Inflammatory macrophage treated with lipopolysaccharide for 4 hours (primary cell): ENCODE results near the gene L3MBTL3.
A peak's percentile ranks its signal among the peaks of the same experiment; 100 is the strongest.

ENCODE experiments used
- DNase-seq: peaks from one replicate; pipeline ENCODE4 v3.0.0-alpha.2; 2020

L3MBTL3 gene

DNA sequence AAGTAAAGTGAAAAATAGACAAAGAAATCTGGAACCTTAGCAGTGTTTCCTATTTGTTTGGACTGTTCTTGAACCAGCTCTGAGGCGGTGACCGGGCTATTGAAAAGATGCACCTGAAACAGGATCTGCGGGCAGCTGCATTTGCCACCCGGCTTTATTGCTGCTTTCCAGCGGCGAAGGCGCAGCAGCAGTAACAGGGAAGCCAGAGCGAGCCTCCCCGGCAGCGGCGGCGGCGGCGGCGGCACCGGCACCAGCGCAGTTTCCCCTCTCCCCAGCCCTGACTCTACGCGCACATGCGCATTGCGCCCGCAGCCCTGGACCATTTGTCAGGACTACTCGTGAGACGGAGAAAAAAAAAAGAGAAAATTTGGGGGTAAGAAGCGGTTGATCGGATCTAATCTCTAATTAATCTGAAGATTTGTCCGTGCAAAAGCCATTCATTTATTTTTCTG lies at the start of gene L3MBTL3:
L3MBTL3 (plus strand) TSS at position 290 of the 452 bp plus-strand sequence. CDS start 24,119 bp downstream, outside the sequence.
- peak; percentile 81 for DNase-seq

- no peak for DNase-seq
These were observed 49.3 kb upstream of the L3MBTL3 start for GRCh38 chr6:129969064-129969463.

DNA sequence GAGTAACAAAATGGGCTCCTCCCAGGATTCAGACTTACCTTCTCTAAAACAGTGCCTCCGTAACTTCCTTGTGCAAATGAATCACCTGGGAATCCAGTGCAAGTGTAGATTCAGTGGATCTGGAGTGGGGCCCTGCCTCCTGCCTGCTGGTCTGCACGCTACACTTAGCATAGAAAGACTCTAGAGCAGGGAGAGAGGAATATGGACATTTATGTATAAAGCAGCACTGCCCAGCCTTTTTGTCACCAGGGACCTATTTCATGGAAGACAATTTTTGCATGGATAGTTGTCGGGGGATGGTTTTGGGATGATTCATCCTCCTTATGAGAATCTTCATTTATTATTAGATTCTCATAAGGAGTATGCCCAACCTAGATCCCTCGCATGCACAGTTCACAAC lies 42.3 kb upstream of the L3MBTL3 start:
- no peak for DNase-seq

- no peak for DNase-seq
These were observed 40.0 kb upstream of the L3MBTL3 start for GRCh38 chr6:129978148-129978916.

DNA sequence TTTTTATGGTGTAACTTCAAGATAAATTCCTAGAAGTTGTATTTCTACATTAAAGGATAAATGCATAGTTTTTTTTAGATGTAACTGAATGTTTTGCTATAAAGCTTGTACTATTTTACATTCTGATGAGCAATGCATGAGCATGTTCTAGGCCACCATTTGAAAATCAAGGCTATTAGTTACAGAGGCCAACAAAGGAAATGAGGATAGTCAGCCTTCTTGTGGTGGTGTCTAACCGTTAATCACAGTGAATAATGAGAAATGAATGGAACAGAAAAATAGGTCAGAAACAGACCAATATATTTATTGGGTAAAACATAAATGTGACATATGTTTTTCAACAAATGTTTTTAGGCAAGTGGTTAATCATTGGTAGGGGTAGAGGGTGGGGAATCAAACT lies 37.6 kb upstream of the L3MBTL3 start:
- no peak for DNase-seq

DNA sequence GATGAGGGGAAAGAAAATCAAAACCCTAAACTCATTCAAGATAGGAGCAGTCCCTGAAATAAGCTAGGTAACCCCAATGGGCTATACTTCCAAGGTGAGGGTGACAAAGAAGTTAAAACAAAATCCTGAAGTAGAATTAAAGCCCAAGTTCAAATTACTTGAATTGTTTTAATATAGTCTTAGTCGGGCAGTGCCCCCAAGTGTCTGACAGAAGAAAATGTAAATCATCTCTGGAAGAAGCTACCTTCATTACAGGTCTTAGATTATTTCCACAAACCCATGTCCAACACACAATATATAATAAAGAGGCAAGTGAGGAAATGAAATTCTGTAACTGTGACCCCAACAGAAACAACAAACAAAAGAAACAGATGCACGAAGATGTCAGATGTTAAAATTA lies 36.8 kb upstream of the L3MBTL3 start:
- no peak for DNase-seq

DNA sequence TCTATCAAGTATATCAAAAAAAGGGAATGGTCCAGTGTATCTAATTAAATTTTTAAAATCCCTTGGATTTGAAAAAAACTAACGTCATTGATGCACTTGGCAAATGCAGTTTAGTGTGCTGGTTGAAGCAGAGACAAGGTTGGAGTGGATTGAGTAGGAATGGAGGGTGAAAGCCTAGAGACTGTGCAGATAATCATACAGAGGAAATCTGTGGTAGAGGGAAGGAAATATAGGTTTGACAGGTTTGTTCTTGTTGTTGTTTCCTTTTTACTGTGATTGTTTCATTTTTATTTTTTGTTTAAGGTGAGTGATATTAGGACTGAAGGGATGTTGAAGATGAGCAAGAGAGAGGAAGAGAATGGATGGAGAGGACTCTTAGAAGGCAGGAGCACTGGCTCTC lies 29.0 kb upstream of the L3MBTL3 start:
- DNase-seq: no peak

DNA sequence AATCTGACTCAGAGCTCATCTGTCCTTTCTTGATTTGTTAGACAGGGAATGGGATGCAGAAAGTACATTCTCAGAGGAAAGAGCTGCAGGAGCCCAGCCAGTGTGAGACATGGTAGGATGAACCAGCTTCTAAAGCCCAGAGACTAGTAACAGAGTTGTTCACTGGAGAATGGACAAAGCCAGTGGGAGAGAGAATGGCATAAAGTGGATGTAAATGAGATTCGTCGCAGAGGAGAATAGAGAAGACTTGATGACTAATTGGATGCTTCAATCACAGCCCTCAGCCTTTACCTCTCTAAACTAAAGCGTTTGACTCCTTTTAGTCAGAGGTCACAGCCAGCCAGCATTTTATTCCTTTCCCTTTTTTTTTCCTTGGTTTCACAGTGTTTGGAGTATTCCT lies 25.5 kb upstream of the L3MBTL3 start:
- no peak for DNase-seq

DNA sequence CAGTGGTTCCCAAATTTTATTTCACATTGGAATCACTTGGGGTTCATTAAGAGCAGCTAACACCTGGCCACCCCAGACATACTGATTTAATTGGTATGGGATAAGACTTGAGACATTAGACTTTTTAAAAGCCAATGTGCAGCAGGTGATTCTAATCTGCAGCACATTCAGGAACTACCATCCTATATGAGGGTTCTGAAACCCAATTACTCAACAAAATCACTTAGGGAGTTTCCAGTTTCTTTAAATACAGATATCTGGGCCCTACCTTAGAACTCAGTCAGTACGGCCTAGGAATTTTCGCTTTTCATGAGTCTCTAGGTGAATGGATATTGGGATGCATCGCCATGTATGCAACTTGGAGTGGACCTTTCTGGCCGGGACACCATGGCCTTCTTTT lies 24.0 kb upstream of the L3MBTL3 start:
- DNase-seq: no peak

DNA sequence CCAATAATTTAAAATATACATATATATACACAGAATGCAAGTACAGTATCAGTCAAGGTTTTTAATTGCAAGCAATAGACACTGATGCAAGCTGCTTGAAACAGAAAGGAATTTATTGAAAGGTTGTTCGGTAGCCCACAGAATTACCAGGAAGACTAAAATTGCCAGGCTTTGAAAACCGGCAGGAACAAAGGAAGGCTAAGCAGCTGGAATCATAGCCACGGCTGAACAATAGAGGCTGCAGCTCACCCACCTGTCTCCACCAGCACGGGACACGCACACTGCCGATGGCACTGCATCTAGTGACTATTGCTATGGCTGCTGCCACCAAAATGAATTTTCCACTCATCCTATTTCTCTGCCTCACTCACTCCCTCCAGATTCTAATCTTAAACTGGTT lies 22.0 kb upstream of the L3MBTL3 start:
- DNase-seq: no peak

DNA sequence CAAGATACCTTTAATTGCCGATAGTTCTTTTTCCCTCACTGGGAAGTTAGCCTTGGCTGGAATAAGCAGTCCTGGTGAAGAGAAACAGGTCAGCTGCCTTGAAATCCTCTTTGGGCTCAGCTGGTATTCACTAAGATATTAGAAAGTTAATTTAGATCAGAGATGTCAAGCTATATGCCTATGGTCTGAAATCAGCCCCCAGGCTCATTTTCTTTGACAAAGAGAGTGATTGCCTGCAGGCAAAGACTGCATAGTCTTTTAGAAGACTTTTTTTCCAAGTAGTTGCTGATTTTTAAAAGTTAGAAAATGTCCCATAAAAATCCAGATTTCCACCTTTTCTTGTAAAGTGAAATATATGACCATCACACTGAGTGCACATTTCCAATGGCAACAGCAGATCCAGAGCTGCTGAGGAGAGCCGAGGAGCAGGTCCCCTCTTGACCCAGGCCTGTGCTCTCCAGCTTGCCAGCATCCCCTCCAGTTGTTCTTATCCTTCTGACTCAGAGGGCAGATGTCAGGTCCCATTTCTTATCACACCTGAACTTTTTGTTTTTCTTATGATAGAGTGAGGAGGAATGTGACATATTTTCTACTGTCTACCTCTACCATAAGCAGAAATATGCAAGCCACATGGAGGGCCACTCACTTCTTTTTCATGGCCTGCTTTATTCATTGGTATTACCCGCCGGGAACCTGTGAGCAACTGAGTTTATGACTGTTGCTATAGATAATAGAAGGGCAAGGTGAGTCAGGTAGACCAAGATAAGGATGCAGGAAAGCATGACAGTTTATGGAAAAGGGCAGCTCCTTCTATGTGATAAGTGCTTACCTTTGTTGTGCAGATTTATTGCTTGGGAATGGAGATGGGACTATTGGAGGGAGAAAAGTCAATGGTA lies 17.6 kb upstream of the L3MBTL3 start:
- DNase-seq: no peak

- DNase-seq: no peak
These were observed 10.0 kb upstream of the L3MBTL3 start for GRCh38 chr6:130008236-130008873.

DNA sequence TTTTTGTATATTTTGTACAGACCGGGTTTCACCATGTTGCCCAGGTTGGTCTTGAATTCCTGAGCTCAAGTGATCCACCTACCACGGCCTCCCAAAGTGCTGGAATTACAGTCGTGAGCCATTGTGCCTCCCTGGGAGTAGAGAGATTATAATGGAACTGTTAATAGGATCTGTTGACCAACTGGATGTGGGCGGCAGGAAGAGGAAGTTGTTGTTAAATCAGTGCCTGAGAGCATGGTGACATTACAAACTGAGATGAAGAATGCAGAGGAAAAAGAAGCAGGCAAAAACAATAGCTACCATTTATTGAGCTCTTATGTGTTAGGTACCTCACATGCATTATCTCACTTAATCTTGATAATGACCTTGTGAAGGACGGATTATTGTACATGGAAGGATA lies 9.2 kb upstream of the L3MBTL3 start:
- DNase-seq: peak; percentile 78

- no peak for DNase-seq
These were observed 8.0 kb upstream of the L3MBTL3 start for GRCh38 chr6:130010387-130010786.

DNA sequence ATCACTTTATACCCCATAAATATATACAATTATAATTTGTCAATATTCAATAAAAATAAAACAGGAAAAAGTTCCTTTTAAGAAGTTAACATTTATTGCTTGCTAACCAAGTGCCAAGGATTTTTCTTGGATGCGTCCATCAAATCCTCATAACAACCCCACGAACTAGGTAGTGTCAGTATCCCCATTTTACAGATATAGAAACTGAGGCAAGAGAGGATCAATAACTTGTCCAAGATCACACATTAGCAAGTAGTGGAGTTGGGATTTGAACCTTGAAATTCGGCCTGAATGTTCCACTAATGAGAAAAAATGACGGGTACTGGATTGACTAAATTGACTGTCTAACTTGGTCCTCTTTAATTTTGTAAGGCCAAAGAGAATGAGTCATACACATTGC lies 5.7 kb upstream of the L3MBTL3 start:
- DNase-seq: no peak

GRCh38 chr6:130018744-130019325 lies 454 bp downstream of the L3MBTL3 start:
- DNase-seq: peak; percentile 43

DNA sequence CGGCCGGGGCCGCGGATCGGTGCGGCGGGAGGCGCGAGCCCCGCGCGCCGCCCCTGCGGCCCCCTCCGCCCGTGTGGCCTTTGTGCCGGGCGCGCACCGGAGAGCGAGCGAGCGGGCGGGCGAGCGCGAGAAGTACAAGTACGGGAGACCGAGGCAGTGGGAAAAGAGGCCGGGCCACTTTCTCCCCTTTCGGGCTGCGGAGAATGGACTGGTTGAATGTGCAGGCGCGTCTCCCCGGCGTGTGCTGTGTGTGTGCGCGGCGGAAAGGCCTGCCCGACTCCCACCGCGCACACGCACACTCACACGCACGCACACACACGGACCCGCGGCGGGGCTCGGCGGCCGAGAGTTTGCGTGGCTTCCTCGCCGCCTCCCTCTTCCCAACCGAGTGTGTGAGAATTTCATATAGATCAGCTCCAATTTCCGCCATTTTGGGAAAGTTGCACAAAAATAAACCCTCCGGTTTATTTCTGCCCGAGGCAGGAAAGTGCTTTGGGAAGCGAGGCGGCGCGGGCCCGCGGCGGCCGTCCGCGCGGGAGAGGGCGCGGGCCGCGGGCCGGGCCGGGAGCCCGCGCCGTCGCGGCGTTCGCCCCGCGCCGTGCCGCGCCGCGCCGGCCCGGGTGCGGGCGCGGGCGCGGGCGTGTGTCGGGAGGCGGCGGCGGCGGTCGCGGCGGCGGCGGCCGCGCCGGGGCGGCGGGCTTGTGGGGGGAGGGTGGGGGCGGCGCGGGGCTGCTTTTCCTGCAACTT lies 1.1 kb downstream of the L3MBTL3 start:
- peak; percentile 21 for DNase-seq

GRCh38 chr6:130020073-130020906 lies 1.9 kb downstream of the L3MBTL3 start:
- DNase-seq: peak; percentile 20

DNA sequence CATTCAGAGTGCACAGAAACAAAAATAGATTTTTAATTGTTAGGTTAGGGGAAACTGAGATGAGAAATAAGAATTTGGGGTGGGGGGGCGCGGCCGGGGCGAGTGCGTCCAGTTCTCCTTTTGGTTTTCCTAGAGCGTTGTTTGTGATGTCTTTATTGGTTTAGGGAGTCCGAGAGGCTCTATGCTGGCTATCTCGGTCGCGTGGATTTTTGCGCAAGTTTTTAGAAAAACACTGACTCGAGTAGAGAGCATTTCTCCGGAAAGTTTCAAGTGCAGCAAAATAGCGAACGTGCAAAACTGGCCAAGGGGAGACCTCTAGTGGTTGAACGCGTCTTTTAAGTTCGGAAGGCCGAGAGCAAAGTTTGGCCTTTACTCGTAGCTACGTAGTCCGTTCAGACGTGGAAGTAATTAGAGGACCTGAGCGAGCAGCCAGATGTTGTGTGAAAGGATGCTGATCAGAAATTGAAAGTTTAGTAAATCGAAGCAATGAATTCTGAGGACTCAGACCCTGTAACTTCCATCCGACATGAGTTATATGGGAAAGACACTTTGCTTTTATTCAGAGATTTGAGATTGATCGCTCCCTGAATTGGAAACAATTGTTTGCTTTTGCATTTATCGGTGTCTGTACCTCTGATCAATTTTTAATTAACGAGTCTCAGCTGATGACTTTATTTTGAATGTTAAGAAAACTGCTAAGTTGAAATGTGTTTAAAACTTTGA lies 2.7 kb downstream of the L3MBTL3 start:
- DNase-seq: peak; percentile 93

DNA sequence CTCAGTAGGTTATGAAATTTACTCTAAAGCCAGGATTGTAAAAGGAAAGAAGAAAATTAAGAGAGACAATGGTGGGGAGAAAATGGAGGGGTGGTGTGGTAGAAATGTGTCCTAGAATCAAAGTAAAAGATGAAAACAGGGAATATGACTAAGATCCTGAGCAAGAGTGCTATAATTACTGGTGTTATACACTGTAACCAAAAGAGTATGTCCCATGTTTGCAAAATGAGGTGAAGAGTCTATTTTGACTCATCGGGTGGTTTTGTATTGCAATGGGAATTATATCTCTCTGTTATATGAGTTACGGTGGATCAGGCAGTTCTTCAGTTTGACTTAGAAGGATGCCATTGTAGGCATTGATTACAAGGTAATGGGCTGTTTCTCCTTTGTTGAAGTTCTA lies 8.5 kb downstream of the L3MBTL3 start:
- DNase-seq: no peak

- peak; percentile 24 for DNase-seq
These were observed 9.6 kb downstream of the L3MBTL3 start for GRCh38 chr6:130027948-130028347.
